ENCODE measurements around the gene FGF8.

The FGF8 gene

DNA sequence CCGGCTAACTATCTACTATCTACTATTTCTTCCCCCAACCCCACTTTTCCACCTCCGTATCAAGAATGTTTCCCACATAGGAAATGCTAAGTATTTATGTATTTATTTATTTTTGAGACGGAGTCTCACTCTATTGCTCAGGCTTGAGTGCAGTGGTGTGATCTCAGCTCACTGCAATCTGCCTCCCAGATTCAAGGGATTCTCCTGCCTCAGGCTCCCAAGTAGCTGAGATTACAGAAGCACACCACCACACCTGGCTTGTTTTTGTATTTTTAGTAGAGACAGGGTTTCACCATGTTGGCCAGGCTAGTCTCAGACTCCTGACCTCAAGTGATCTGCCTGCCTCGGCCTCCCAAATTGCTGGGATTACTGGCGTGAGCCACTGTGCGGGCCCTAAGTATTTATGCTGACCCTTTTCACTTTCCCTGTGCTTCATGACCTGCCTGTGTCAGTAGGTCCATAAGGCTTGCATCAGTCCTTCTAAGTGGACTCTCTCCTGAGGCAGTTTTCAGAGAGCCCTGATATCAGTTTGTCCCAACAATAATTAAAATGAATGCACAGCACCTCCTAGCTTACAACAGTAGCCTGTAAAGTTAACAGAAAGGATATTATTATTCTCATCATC, 55.2 kb downstream of the FGF8 start:
- H3K9me3 ChIP-seq (ENCODE audit: low read length): no peaks in the 10 kb centered on the region
- H3K36me3 ChIP-seq (ENCODE audit: insufficient read depth, low read length): no peaks in the 10 kb centered on the region
- H4K20me1 ChIP-seq (ENCODE audit: insufficient read depth, low read length): no peaks in the 10 kb centered on the region
- H2AFZ ChIP-seq (ENCODE audit: low read length): no peak overlapping the region
- no peaks in the 10 kb centered on the region for H3K9me2 ChIP-seq (ENCODE audit: low read depth, low read length)
- no peak overlapping the region for H3K4me3 ChIP-seq (ENCODE audit: low read depth, low read length, poor library complexity, severe bottlenecking)
- no peaks in the 10 kb centered on the region for H3K27me3 ChIP-seq (ENCODE audit: insufficient read depth, low read length)
- H3K4me1 ChIP-seq (ENCODE audit: insufficient read depth, low read length, severe bottlenecking): no peaks in the 10 kb centered on the region
- H3K4me2 ChIP-seq (ENCODE audit: low read length): no peak overlapping the region
- TF ChIP-seq, protein P1, sequence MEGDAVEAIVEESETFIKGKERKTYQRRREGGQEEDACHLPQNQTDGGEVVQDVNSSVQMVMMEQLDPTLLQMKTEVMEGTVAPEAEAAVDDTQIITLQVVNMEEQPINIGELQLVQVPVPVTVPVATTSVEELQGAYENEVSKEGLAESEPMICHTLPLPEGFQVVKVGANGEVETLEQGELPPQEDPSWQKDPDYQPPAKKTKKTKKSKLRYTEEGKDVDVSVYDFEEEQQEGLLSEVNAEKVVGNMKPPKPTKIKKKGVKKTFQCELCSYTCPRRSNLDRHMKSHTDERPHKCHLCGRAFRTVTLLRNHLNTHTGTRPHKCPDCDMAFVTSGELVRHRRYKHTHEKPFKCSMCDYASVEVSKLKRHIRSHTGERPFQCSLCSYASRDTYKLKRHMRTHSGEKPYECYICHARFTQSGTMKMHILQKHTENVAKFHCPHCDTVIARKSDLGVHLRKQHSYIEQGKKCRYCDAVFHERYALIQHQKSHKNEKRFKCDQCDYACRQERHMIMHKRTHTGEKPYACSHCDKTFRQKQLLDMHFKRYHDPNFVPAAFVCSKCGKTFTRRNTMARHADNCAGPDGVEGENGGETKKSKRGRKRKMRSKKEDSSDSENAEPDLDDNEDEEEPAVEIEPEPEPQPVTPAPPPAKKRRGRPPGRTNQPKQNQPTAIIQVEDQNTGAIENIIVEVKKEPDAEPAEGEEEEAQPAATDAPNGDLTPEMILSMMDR (IDR thresholded peaks at IDR 0.05; ENCODE audit: low read length): no peak
- TF ChIP-seq EZH2 (IDR thresholded peaks at IDR 0.05; ENCODE audit: borderline replicate concordance, low read length): no peak
- H3K79me2 ChIP-seq (ENCODE audit: insufficient read depth, low read length): no peaks in the 10 kb centered on the region
- H3F3A ChIP-seq (ENCODE audit: insufficient read depth, low read length): no peaks in the 10 kb centered on the region
- H3K9ac ChIP-seq (ENCODE audit: low read length): no peak overlapping the region
- no peak overlapping the region for H3K27ac ChIP-seq (ENCODE audit: low read depth, low read length, poor library complexity, severe bottlenecking)
